ENCODE measurements around the gene OGFR.

Gene OGFR

DNA sequence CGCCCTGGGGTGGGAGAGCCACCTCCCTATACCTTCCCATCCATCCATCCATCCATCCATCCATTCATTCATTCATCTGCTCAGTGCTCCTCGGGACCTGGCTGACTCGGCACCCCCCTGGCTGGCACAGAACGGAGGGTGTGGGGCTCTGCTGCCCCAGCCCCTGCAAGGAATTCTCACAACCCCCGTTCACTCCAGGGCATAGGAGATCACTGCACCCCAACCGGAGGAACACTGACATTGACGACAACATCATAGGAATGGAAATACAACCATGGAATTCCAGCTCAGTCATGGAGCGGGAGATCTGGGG, 36.4 kb upstream of the OGFR start:
- in situ Hi-C loops (cut with HindIII; ENCODE audit: low pct_ligation_motif_present, low pct_unique_long_range_greater_than_20kb, low sequenced_read_pairs), result no loop called here
- DNase-seq, result no peak

DNA sequence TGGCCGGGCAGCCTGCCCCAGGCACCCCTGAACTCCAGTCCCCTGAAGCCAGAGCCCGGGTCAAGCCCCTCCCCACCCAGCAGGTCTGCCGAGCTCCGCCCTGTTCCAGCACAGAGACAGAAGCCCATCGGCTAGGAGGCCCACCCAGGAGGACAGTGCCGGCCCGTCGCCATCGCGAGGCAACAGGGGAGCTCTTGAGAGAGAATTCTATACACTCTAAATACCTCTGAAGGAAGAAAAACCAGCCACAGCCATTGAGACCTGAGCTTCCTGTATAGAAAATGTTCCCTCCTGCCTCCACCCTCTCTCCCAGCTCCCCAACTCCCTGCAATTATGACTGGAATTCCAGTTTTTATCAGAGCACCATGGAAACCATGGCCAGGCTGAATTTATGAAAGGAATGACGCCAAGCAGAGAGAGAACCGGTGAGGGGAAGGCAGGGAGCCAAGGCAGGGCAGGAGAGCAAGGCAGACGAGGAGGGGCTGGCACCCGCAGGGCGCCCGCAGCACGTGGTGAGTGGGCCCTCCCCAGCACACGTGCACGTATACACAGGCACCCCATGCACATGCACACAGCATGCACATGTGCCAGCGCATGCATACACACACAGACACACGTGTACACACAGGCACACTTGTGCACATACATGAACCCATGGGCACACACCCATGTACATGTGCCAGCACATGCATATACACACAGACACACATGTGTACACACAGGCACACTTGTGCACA, 35.9 kb upstream of the OGFR start:
- DNase-seq, result no peak
- in situ Hi-C loops (cut with HindIII; ENCODE audit: low pct_ligation_motif_present, low pct_unique_long_range_greater_than_20kb, low sequenced_read_pairs), result no loop called here

DNA sequence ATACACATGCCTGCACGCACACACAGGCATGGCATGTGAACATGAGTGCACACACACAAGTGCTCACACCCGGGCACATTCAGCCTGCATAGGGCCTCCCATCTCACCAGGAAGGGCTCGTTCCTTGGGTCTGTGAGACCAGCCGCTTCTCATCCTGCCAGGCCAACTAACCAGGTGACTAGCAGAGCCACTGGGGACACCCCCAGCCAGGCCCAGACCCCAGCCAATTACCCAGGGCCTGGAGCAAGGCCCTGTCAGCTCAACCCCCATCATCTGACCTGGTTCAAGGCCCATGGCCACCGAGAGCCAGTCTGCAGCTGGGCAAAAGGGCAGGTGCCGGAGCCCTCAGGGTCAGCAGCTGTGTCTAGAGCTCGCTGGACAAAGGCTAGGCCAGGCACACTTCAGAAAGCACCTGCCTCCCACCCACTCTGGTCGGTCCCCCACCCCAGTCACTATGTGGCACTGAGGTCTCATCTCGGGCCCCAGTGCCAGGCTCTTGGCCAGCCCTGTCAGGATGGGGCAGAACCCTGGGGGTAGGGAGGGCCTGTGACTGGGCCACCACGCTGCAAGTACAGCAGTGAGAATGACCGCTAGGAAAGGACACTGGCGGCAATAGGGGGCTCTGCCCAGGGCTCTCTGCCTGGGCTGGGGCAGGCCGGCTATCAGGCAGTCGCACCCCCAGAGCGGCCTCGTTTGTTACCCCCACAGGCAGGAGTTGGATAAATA, 35.1 kb upstream of the OGFR start:
- no peak for DNase-seq
- in situ Hi-C loops (cut with HindIII; ENCODE audit: low pct_ligation_motif_present, low pct_unique_long_range_greater_than_20kb, low sequenced_read_pairs), result no loop called here

DNA sequence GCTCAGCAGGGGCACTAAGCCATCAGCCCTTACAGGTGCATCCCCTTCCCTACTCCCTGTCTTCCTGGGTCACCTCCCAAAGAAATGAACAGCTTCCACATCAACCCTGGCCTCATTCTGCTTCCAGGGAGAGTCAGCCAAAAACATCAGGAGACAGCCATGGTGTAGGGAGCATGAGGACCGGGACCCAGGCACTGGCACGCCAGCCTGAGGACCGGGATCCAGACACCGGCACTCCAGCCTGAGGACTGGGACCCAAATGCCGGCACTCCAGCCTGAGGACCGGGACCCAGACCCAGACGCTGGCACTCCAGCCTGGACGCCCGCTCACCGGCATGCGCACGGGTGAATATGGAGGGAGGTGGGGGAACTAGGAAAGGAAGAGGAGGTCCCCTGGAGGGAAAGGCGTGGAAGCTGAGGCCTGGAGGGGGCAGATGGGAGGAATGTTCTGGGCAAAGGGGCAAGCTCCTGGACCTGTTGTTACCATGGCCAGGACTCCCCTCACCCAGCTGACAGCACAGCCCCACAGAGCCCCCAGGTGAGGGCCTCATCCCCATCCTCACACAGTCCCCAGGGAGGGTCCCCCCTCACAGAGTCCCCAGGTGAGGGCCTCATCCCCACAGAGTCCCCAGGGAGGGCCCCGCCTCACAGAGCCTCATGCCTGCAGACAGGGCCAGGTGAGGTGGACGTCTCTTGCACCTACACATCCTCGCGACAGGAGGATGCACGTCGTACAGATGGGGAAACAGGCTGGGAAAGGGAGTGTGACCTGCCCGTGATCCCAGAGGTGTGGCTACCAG, 34.3 kb upstream of the OGFR start:
- in situ Hi-C loops (cut with HindIII; ENCODE audit: low pct_ligation_motif_present, low pct_unique_long_range_greater_than_20kb, low sequenced_read_pairs), result no loop called here
- no peak for DNase-seq

DNA sequence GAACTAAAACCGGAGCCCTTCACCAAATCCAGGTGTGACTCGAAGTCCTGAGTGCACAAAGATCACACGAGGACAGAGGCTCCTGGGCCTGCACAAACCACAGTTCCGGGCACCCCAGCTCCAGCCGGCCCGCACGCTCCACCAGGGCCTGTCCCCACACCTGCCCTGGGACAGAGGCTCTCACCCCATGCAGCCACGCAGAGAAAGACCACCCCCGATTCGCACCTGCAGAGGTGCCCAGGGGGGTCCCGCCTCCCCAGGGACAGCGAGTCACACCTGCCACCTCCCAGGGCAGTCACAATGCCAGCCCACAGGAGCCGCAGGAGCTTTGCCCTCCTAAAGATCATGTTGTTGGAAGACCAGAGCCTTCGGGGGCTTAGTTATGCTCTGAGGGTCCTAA, 33.7 kb upstream of the OGFR start:
- no peak for DNase-seq
- in situ Hi-C loops (cut with HindIII; ENCODE audit: low pct_ligation_motif_present, low pct_unique_long_range_greater_than_20kb, low sequenced_read_pairs), result no loop called here

DNA sequence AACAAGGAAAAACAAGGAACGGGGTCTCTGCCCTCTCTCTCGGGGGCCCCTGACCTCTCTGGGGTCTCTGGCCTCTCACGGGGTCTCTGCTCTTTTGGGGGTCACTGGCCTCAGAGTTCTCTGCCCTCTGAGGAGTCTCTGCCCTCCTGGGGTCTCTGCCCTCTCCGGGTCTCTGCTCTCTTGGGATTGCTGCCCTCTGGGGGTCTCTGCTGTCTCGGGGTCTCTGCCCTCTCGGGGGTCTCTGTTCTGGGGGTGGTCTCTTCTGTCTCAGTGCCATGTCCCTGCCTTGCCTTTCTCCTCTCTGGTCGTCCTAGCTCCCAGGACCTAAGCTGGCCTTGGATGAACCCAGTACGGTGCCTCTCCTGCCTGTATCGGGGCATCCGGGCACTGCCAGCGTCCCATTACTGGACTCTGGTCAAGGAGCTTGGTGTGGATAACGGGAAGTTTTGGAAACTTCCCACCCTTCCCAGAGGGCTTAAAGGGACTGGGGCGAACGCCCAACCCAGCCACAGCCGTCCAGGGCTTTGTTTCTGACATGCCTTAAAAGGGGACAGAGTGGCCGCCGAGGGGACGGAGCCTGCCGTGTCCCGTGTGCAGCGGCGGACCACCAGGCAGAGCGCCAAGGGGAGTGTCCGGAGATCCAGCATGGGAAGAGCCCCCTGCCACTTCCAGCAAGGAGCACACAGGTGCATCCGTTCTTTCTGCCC, 33.1 kb upstream of the OGFR start:
- no peak for DNase-seq
- in situ Hi-C loops (cut with HindIII; ENCODE audit: low pct_ligation_motif_present, low pct_unique_long_range_greater_than_20kb, low sequenced_read_pairs), result no loop called here

DNA sequence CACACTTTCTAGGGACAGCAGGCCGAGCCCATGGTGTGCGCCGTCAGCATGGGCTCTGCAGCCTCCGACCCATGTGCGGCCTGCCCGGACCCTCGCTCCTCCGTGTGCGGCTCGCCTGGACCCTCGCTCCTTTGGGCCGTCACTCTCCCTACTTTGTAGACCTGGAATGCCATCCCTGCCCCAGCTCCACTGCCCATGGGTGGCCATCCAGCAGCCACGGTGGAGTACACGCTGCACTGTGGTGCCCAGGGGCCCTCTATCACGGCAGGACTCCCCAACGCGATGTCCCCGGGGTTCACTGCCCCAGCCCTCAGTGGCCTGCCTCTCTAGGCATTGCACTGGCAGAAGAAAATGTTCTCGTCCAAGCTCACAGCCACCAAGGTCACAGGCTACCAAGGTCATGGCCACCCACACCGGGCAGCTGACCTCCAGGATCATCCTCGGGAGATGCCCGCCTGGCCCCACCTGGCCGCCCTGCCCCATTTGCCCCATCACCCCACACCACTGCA, 32.5 kb upstream of the OGFR start:
- DNase-seq, result no peak
- in situ Hi-C loops (cut with HindIII; ENCODE audit: low pct_ligation_motif_present, low pct_unique_long_range_greater_than_20kb, low sequenced_read_pairs), result no loop called here

DNA sequence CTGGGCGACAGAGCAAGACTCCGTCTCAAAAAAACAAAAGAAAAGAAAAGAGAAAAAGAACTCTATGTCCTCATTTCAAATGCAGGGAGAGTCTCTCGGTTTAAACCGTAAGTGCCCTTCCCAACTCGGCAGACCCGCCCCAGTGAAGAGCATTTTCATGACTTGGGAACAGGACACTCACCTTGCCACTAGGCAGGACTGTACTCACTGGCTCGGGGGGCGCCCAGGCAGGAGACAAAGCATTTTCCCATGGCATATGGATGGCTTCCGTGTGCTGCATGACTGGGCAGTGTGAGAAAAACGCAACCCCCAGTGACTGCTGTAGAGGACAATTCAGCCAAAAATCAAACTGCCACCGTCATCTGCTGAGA, 32.0 kb upstream of the OGFR start:
- no peak for DNase-seq
- in situ Hi-C loops (cut with HindIII; ENCODE audit: low pct_ligation_motif_present, low pct_unique_long_range_greater_than_20kb, low sequenced_read_pairs), result no loop called here

DNA sequence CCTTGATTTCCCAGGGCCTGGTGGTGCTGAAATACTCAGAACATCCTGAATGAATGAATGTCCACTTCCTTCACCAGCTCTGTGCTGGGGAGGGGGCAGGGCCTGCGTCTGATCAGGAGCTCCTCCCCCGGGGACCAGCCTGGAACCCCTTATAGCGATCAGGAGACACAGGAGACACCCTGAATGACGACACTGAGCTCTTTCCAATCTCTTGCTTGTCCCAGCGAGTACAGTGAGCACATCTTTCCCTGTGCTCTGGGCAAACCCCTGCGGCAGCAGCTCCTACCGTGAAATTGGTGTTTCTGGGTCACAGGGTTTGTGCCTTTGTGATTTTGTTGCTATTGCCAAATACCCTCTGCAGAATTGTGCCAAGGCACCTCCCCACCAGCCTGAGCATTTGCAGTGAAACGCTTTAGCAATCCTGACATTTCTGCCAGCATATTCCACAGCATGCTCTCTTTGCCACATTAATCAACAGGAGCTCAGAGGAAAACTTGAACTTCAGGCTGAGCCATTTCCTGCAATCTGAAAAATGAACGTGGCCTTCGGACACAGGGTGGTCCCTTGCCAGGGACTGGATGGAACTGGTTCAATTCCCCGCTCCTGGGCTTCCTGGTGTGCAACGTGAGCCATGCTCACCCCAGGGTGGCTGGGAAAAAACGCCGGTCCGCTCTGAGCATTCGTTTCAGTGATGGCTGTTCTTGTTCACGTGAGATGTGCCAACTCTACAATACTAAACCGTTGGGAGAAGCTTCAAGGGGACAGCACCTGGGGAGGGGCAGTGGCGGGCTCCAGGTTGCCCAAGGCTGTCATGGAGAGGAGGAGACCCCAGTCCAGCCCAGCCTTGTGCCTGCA, 31.4 kb upstream of the OGFR start:
- DNase-seq, result no peak
- in situ Hi-C loops (cut with HindIII; ENCODE audit: low pct_ligation_motif_present, low pct_unique_long_range_greater_than_20kb, low sequenced_read_pairs), result no loop called here

DNA sequence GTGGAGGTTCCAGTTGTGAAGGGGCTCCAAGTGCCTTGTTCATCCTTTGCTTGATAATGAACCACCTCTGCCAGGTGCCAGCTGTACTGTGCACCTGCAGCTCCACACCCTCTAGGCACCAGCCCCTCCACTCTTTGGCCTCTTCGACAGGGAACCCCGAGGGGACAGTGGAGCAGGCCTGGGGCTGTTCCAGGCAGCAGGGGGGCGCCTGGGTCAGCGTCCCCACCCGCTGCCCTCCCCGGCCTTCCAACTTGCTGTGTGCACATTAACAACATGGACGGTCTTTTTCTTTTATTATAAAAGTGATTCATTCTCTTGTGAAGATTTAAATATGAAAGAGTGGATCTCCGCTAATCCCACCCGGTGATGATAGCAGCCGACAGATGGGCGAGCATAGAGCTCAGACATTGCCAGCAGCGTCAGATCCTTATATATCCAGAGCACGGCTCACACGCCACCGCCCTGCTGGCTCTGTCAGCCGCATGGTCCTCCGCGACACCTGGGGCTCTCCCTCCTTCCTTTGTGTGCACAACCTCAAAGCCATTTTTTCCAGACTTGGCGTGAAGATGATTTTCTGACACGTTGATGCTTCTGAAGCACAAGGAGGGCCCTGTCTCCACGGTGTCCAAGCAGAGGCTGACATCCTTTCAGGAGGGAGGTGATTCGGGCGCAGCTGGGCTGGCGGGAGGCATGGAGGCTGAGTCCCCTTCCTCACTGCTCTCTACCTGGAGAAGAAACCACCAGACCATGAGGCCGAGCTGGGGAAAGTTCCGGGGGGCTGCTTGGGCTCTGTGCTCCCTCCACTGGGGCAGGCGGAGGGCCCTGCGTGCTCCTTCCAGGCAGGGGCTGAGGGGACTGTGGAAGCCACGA, 30.6 kb upstream of the OGFR start:
- no peak for DNase-seq
- in situ Hi-C loops (cut with HindIII; ENCODE audit: low pct_ligation_motif_present, low pct_unique_long_range_greater_than_20kb, low sequenced_read_pairs), result no loop called here

DNA sequence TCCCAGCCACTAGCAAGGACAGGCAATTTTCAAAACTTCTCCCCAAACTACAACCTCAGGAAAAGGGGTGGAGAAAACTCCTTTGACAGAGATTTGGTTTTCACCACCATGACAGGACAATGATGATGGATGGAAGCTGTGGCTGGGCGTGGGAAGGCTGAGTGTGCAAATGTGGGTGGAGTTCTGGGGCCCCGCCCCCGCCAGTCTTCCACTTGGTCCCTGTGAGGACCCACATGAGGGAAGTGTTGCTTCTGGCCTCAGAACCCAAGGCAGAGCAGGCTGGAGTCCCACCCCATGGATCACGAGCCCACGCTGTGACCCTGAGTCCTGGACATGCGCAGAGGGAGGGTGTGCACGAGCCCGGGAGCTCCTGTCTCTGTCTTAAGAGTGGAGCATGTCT, 29.9 kb upstream of the OGFR start:
- DNase-seq, result no peak
- in situ Hi-C loops (cut with HindIII; ENCODE audit: low pct_ligation_motif_present, low pct_unique_long_range_greater_than_20kb, low sequenced_read_pairs), result no loop called here

DNA sequence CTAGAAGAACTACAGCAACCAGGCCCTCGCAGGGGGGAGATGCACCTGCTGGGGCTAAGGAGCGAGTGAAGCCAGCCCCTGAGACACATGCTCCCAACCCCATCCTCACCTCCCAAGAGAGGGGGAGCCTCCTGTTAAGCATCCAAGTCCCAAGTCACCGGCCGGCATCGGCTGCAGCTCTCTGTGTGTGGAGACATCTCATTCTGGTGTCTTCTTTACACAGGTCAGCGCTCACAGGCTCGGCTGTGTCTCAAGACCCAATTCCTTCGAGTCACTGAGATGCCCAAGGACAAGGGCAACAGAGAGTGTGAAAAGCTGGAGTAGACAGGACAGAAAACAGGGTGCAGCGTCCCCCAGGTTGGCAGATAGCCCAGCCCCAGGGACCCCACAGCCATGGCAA, 29.4 kb upstream of the OGFR start:
- DNase-seq, result no peak
- in situ Hi-C loops (cut with HindIII; ENCODE audit: low pct_ligation_motif_present, low pct_unique_long_range_greater_than_20kb, low sequenced_read_pairs), result no loop called here

DNA sequence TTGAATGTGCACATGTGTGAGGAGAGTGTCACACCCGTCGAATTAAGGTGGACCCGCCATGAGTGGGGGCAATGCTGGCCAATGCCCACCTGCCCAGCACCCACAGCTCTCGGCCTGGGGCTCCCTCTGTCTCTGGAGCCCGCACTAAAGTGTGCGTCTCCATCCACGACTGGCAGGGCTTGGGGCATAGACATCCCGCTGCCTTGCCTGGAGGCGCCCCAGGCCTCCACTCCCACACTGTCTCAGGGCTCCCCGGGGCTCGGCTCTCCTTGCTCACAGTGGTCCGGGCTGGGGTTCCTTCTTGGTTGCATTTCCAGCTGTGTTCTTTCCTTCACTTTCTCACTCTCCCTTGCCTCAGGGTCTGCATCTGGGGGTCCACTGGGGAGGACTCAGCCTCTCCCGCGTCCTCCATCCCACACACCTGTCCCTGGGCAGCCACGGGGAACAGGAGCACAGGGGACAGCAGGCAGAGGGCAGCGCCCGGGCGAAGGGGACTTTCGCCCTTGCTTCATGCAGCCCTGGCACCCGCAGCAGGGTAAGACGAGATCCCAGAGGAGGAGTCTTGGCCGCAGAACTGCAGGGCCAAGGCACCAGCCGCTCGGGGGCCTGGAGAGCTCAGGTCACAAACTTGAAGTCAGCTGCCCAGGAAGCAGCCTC, 28.5 kb upstream of the OGFR start:
- no peak for DNase-seq
- in situ Hi-C loops (cut with HindIII; ENCODE audit: low pct_ligation_motif_present, low pct_unique_long_range_greater_than_20kb, low sequenced_read_pairs), result no loop called here

DNA sequence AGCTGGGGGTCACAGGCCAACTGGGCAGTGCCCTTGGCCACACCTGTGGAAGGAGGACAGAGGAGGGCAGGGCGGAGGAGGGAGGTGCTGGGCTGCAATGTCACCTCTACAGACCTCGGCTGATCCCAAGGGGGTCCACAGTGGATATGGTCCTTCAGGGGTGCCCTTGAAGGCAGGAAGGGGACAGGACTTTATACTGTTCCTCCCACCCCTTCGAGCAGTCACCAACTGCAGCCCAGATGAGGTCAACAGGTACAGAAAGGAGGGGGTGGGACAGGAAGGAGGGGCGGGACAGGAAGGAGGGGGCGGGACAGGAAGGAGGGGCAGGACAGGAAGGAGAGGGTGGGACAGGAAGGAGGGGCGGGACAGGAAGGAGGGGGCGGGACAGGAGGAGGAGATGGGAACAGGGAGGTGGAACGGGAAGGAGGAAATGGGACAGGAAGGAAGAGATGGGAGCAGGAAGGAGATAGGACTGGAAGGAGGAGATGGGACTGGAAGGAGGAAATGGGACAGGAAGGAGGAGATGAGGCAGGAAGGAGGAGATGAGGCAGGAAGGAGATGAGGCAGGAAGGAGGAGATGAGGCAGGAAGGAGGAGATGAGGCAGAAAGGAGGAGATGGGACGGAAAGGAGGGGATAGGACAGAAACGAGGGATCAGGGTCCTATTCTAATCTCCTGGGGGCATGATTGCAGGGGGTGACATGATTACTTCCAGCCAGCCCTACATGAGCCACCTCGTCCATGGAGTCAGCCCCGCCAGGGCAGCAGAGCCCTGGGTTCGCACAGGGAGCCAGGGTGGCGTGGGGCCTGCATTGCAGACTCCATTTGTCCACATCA, 27.7 kb upstream of the OGFR start:
- peak; percentile 11 for DNase-seq
- in situ Hi-C loops (cut with HindIII; ENCODE audit: low pct_ligation_motif_present, low pct_unique_long_range_greater_than_20kb, low sequenced_read_pairs), result no loop called here

DNA sequence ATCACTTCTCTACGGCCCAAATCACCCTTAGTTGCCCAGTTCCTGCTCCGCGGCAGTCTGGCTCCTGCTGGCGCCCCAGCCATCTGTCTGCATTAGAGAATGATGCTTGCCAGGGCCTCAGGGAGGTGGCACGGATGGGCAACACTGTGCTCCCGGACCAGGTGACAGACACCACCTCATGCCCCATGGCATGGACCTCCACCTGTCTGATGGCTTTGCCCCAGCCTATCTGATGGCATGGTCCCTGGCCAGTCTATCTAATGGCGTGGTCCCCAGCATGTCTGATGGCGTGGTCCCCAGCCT, 27.2 kb upstream of the OGFR start:
- no peak for DNase-seq
- in situ Hi-C loops (cut with HindIII; ENCODE audit: low pct_ligation_motif_present, low pct_unique_long_range_greater_than_20kb, low sequenced_read_pairs), result no loop called here

DNA sequence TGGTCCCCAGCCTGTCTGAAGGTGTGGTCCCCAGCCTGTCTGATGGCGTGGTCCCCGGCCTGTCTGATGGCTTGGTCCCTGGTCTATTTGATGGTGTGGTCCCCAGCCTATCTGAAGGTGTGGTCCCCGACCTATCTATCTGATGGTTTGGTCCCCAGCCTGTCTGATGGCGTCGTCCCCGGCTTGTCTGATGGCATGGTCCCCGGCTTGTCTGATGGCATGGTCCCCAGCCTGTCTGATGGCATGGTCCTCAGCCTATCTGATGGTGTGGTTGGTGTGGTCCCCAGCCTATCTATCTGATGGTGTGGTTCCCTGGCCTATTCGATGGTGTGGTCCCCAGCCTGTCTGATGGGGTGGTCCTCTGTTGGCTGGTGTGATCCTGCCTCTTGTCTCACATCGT, 26.6 kb upstream of the OGFR start:
- in situ Hi-C loops (cut with HindIII; ENCODE audit: low pct_ligation_motif_present, low pct_unique_long_range_greater_than_20kb, low sequenced_read_pairs), result no loop called here
- DNase-seq, result no peak

Data from ACHN (cell line).